ENCODE results near the gene RAPGEF2. TPM values are rescaled to one million over a fixed set of nuclear protein-coding genes. Genes with fewer than 3 reads are reported as not detected.
A peak's percentile ranks its signal among the peaks of the same experiment; 100 is the strongest.

The RAPGEF2 gene
- total RNA-seq, 2 experiments from 2014 or later = 17.3 to 23.4 TPM

DNA sequence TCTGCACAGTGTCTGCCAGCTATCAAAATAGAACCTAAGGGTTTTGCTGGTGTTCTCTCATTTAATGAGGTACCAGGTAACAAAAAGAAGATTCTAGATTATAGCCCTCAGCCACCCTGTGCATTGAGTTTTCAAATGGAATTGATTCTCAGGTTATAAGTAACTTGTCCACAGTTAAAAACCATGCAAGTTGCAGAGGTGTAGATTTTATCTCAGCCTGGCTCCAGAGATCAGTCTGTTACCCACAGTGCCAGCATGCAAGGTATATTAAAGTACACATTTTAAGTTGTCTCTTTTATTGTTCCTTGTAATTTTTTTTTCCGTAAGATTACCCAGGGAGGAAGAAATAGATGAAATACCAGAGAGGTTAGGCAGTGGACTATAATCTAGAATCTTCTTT is 59.7 kb downstream of the RAPGEF2 start:
- Mint-ChIP-seq H3K27me3 (no peaks in the 10 kb centered on the region), H3K27ac (no peak overlapping the region), H3K4me1 (peaks cover 14% of the 10 kb centered on the region), H3K4me3 (no peak overlapping the region), H3K36me3 (peaks cover 1% of the 10 kb centered on the region), H3K9me3 (ENCODE audit: low read depth) (no peaks in the 10 kb centered on the region)
- ATAC-seq (no peak), DNase-seq (no peak)
- CTCF ChIA-PET = no interaction called here

- DNase-seq (no peak), ATAC-seq (no peak)
- Mint-ChIP-seq H3K36me3 (peaks cover 1% of the 10 kb centered on the region), H3K4me1 (peaks cover 11% of the 10 kb centered on the region), H3K4me3 (no peak overlapping the region), H3K9me3 (ENCODE audit: low read depth) (no peaks in the 10 kb centered on the region), H3K27me3 (no peaks in the 10 kb centered on the region), H3K27ac (no peak overlapping the region)
- CTCF ChIA-PET = no interaction called here
Observed at GRCh38 chr4:159163521-159163920, 60.6 kb downstream of the RAPGEF2 start.

GRCh38 chr4:159169404-159170302 is 66.8 kb downstream of the RAPGEF2 start:
- CTCF ChIA-PET = no interaction called here
- H3K4me1 Mint-ChIP-seq = peaks cover 30% of the 10 kb centered on the region
- H3K4me3 Mint-ChIP-seq = no peak overlapping the region
- peaks cover 1% of the 10 kb centered on the region for H3K36me3 Mint-ChIP-seq
- H3K27me3 Mint-ChIP-seq = no peaks in the 10 kb centered on the region
- ATAC-seq = no peak
- H3K27ac Mint-ChIP-seq = no peak overlapping the region
- DNase-seq = no peak
- H3K9me3 Mint-ChIP-seq (ENCODE audit: low read depth) = no peaks in the 10 kb centered on the region

DNA sequence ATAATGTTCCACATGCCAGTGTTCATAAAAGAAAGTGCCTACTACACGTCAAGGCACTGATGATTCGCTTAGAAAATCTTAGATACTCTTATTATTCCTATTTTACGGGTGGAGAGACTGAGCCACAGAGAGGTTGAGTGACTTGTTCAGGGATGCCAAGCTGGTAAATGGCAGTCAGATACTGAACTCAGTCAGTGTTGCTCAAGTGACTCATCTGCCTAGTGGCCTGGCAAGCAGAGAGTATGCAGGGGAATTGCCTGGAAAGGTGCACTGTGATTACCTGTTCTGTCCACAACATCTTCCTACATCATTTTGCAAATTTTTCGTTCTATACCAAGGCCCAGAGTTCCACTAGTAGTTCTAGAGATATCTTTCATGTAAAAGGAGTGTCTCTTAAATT is 68.4 kb downstream of the RAPGEF2 start:
- Mint-ChIP-seq H3K27me3 (no peaks in the 10 kb centered on the region), H3K36me3 (no peaks in the 10 kb centered on the region), H3K4me1 (peaks cover 41% of the 10 kb centered on the region), H3K4me3 (no peak overlapping the region), H3K27ac (no peak overlapping the region), H3K9me3 (ENCODE audit: low read depth) (no peaks in the 10 kb centered on the region)
- DNase-seq = no peak
- CTCF ChIA-PET = no interaction called here
- ATAC-seq = no peak

DNA sequence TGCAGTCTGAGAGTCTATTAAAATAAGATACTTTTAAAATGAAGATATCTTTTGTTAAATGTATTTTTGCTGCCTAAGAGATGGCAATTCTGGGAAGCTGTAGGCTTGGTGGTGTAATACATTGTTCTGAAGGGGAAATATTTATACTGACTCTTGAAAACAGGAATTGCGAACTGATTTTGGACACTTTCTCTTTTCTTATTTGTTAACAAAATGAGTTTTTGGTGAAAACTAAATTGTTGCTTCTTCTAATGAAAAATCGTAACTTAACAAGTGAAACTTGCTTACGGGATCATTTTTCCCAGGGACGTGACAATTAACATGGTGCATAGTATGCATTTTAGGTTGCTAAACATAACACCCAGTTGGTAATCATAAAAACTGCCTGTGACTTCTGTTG is 71.0 kb downstream of the RAPGEF2 start:
- ATAC-seq (no peak), DNase-seq (no peak)
- Mint-ChIP-seq H3K9me3 (ENCODE audit: low read depth) (no peaks in the 10 kb centered on the region), H3K27ac (no peak overlapping the region), H3K4me1 (peaks cover 47% of the 10 kb centered on the region), H3K27me3 (no peaks in the 10 kb centered on the region), H3K4me3 (no peak overlapping the region), H3K36me3 (no peaks in the 10 kb centered on the region)
- CTCF ChIA-PET = interaction anchor here (2.0 kb wide), 1 partner anchor 317 kb away, joined by 4 read pairs; no protein-coding TSS in a partner anchor

GRCh38 chr4:159174645-159175084 is 71.8 kb downstream of the RAPGEF2 start:
- ATAC-seq = no peak
- Mint-ChIP-seq H3K36me3 (no peaks in the 10 kb centered on the region), H3K4me3 (no peak overlapping the region), H3K4me1 (peaks cover 54% of the 10 kb centered on the region), H3K9me3 (ENCODE audit: low read depth) (no peaks in the 10 kb centered on the region), H3K27ac (no peak overlapping the region), H3K27me3 (no peaks in the 10 kb centered on the region)
- CTCF ChIA-PET = interaction anchor here (2.0 kb wide), 1 partner anchor 318 kb away, joined by 4 read pairs; no protein-coding TSS in a partner anchor
- no peak for DNase-seq

- CTCF ChIA-PET = interaction anchor here (0.7 to 1.0 kb wide), 2 partner anchors 319 to 324 kb away, joined by 3 read pairs; no protein-coding TSS in a partner anchor
- Mint-ChIP-seq H3K4me1 (peaks cover 56% of the 10 kb centered on the region), H3K36me3 (no peaks in the 10 kb centered on the region), H3K9me3 (ENCODE audit: low read depth) (no peaks in the 10 kb centered on the region), H3K27ac (peak overlapping the region; percentile 29), H3K27me3 (no peaks in the 10 kb centered on the region), H3K4me3 (no peak overlapping the region)
- ATAC-seq (peak; percentile 92), DNase-seq (peak; percentile 69)
Observed at GRCh38 chr4:159175085-159175988, 72.5 kb downstream of the RAPGEF2 start.

- ATAC-seq = peak; percentile 22
- CTCF ChIA-PET = interaction anchor here (0.7 to 1.0 kb wide), 2 partner anchors 320 to 324 kb away, joined by 3 read pairs; no protein-coding TSS in a partner anchor
- no peak for DNase-seq
- peaks cover 56% of the 10 kb centered on the region for H3K4me1 Mint-ChIP-seq
- no peaks in the 10 kb centered on the region for H3K9me3 Mint-ChIP-seq (ENCODE audit: low read depth)
- H3K4me3 Mint-ChIP-seq = no peak overlapping the region
- no peaks in the 10 kb centered on the region for H3K36me3 Mint-ChIP-seq
- no peaks in the 10 kb centered on the region for H3K27me3 Mint-ChIP-seq
- H3K27ac Mint-ChIP-seq = no peak overlapping the region
Observed at GRCh38 chr4:159175989-159176375, 73.1 kb downstream of the RAPGEF2 start.

DNA sequence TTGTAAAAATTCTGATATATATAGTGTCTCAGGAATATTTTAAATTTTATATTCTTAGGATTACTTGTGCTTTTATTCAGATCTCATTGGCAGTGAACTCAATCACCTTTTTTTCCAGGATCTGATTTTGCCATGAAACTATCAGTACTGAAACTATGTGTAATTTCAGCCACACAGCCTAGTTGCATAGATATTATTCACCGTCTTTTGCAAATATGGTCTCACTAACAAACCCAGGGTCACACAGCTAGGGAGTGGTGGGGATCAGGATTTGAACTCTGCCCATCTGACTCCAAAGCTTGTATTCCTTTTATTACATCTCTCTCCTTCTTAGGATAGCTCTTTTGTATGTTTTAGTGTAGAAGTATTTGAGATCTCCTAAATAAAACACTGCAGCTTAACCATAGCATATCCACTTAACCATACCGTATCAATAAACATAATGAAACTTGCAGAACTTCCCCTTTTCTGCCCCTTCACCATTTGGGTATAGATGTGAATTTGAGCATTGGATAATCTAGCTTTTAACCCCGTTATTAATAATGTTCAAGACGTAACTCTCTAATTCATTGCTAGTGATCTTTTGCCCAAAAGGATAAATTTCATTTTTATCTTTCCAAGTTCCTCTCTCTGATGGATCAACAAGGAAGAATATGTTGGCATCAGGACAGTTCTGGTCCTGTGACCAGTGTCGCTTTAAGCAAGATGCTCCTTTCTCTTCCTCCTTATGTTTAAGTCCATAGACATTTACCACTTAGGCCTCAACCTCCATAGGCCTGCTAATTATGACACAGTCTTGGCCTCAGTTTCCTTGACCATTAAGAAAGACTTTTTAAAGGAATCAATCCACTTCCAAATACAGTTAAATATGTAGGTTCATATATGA is 74.6 kb downstream of the RAPGEF2 start:
- H3K36me3 Mint-ChIP-seq = no peaks in the 10 kb centered on the region
- no peaks in the 10 kb centered on the region for H3K9me3 Mint-ChIP-seq (ENCODE audit: low read depth)
- peaks cover 42% of the 10 kb centered on the region for H3K4me1 Mint-ChIP-seq
- H3K27ac Mint-ChIP-seq = no peak overlapping the region
- DNase-seq (no peak), ATAC-seq (no peak)
- no peaks in the 10 kb centered on the region for H3K27me3 Mint-ChIP-seq
- CTCF ChIA-PET = interaction anchor here (1.4 to 1.8 kb wide), 3 partner anchors 316 to 331 kb away, joined by 3 to 5 read pairs (median 3); no protein-coding TSS in a partner anchor
- no peak overlapping the region for H3K4me3 Mint-ChIP-seq

DNA sequence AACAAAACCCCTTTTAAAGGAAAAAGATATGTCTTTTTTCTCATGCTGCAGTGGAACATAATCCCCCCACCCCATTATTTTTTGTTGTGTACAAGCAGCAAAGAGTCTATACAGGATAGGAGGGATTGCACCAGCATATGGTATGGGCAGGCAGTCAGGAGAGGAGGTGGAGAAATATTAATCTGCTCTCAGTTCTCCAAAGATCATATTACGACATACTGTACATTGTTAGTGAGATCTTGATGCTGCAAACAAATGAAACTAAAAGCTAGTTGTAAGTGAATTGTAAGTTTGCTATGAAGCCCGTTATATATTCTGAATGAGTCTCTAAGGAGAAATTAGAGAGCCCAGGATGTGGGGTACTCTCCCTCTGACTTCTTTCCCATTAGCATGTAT is 75.3 kb downstream of the RAPGEF2 start:
- Mint-ChIP-seq H3K4me1 (peaks cover 41% of the 10 kb centered on the region), H3K9me3 (ENCODE audit: low read depth) (no peaks in the 10 kb centered on the region), H3K27me3 (no peaks in the 10 kb centered on the region), H3K4me3 (no peak overlapping the region), H3K36me3 (no peaks in the 10 kb centered on the region), H3K27ac (no peak overlapping the region)
- CTCF ChIA-PET = interaction anchor here (1.1 to 1.8 kb wide), 4 partner anchors 8 to 332 kb away, joined by 3 to 5 read pairs (median 3); no protein-coding TSS in a partner anchor
- DNase-seq (no peak), ATAC-seq (no peak)

DNA sequence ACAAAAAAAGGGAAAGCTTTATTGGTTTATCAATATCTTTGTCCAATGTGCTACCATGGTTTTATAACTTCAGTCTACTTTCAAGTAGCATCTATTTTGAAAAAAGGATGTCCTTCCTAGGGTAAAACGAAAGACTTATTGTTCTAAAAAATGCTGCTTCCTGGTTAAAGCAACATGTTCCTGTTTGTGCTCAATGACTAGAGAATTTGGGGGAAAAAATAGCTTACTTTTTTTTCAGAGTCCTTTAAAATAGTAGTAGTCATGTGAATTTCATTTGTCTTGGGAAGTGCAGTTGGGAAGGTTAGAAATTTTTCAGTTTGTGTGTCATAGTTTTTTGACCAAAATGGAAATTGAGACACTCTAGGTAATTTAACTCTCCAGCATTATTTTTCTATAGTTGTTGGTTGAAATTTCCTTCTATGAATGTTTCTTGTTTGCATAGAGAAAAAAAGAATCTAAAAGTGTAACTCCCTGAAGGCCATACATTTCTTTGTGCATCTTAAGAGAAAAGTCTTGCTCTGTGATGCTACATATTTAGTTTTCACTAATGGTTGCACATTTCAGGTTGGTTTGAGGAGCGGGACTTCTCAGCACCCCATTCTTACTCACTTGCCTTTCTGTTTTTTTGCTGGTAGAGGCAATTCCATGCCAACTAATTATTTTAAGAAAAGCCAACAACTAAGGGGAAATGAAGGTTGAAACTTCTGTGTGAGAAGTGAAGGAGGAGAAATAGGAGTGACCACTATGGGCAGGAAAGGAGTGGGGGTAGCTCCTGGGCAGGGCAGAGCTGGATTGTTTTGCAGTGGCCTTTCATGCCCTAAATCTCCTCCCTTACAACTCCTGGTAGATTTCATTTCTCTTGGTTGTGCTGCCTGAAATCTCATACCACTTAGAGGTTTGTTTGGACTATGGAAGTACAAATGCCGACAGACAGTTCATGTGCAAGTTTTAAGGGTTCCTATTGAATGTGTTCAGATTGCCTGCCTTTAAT is 76.4 kb downstream of the RAPGEF2 start:
- Mint-ChIP-seq H3K36me3 (peaks cover 4% of the 10 kb centered on the region), H3K27ac (no peak overlapping the region), H3K4me3 (no peak overlapping the region), H3K9me3 (ENCODE audit: low read depth) (no peaks in the 10 kb centered on the region), H3K27me3 (no peaks in the 10 kb centered on the region), H3K4me1 (peaks cover 39% of the 10 kb centered on the region)
- DNase-seq = no peak
- no peak for ATAC-seq
- CTCF ChIA-PET = interaction anchor here (1.1 to 1.8 kb wide), 5 partner anchors 7 to 333 kb away, joined by 3 to 5 read pairs (median 3); no protein-coding TSS in a partner anchor
